ENCODE measurements around the gene MYO10.

MYO10 gene

DNA sequence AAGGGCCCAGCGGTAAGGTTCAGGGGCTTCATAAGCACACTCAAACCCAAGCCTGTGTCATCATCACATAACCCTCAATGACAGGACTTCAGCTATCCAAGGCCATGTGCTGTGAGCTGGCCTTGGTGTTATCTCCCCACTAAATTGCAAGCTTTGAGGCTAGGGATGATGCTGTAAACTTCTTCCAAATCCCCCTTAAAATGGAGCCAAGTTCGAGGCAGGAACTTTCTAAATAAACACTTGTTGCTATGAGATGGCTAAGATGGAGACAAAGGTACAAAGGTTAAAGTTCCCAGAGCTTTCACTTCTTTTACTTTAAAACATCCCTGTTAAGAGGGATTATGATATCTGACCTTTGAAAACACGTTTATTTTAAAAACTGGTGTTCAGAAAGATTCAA is 123.6 kb downstream of the MYO10 start:
- no peak for DNase-seq (ENCODE audit: low read depth)

- no peak for DNase-seq (ENCODE audit: low read depth)
Observed at GRCh38 chr5:16810208-16810854, 125.8 kb downstream of the MYO10 start.

DNA sequence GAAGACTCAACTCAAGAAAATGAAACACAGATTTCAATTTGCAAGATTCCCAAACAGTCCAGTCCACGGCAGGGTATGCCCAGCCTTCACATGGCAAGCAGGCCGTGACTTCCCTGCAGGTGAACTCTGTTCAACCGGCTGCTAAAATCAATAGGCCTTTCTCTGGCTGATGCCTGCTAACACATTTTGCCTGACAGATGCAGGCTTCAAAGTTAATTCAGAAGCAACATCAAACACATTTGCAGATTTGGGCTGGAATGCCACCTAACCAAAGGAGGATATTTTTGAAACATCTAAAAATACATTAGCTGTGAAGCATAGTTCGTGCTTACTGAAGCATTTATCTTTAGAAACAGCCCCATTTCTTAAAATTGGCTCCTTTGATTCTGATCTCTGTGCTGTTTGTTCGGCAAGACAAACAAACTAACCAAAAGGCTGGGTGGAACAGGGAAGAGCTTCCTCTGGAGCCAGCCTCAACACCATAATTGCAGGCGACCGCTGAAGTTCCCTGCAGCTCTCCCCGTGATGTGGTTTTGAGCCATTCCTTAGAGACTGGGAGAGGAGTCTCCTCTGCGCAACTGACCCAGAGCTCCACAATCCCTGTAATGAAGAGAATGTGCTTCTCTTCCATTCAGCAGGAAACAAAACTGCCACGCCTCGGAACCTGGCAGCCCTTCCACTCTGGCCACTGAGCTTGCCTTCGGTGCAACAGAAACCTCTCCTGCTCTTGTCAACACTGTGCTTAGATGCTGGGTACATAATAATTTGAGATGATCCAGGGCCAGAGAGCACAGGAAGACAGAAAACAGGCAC is 126.5 kb downstream of the MYO10 start:
- no peak for DNase-seq (ENCODE audit: low read depth)

DNA sequence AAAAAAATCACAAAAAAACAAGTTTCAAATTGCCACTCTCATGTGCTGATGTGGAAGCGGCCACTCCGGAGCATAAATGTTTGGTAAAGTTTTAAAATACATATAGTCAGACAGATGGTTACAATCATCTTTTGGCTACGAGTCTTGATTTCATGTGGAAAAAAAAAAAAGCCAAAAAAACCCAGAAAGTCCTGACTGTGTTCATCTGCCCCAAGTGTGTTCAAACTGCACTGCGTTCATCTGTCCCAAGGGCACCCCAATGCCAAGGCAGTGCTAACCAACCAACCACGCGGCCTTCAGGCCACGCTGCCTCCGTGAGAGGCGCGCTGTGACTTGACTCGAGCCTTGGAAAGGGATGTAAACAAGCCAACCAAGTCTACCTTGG is 127.1 kb downstream of the MYO10 start:
- DNase-seq (ENCODE audit: low read depth): no peak

DNA sequence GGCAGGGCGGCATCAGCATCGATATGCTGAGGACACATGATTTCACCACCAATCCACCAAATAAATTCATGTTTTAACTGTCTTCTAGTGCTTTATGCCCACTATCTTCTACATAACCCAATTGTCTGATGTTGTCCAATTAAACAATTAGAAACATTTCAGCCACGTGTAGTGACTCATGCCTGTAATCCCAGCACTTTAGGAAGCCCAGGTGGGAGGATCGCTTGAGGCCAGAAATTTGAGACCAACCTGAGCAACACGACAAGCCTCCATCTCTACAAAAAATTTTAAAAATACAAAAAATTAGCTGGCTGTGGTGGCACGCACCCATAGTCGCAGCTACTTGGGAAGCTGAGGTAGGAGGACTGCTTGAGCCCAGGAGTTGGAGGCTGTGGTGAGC is 128.1 kb downstream of the MYO10 start:
- no peak for DNase-seq (ENCODE audit: low read depth)

DNA sequence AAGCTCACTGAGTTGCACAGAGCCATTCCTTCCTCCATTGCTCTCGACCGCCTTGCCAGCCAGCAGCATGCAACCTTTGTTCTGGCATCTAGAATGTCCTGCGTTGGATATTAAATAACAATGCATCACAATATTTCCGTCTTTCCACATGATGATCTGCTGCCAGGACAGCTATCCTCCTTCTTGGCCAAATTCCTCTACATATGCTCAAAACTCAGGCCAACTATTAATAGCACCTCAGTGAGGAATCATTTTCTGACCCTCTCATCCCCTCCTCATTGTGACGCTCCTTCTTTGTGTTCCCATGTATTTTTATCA is 128.6 kb downstream of the MYO10 start:
- no peak for DNase-seq (ENCODE audit: low read depth)

DNA sequence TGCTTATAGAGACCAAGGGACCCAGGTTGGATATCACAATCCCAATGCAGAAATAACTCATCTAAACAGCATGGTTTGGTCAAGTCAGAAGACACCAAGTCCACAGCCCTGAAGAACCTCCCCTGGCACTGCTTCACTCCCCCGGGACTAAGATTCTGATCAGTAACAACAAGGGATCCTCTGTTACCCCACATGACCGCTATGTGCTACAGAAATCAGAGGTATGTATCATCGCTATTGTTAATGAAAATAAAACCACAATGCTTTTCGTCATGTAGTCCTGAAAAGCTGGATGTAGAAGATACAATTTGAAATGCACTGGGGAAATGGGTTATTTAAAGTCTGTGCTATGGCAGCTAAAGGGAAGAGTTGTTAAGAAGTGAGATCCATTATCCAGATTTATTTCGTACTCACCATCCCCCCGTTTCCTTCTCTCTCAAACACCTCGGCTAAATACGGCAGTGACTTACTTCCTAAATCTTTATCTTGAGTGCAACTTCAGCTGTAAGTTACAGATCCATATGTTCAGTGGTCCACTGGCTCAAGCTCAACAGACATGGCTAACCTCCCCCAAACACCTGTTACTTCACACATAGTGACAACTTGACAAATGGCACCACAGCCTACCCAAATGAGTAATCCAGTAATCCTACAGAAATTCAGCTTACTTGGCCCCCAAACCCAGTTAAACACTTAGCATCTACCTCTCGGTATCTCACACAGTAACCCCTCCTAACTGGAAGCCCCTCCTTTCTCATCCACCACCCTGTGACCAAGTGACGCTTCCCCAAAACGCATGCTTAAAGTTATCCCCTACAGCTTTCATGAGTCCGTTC is 129.2 kb downstream of the MYO10 start:
- DNase-seq (ENCODE audit: low read depth): no peak

- no peak for DNase-seq (ENCODE audit: low read depth)
Observed at GRCh38 chr5:16805486-16805885, 130.6 kb downstream of the MYO10 start.

DNA sequence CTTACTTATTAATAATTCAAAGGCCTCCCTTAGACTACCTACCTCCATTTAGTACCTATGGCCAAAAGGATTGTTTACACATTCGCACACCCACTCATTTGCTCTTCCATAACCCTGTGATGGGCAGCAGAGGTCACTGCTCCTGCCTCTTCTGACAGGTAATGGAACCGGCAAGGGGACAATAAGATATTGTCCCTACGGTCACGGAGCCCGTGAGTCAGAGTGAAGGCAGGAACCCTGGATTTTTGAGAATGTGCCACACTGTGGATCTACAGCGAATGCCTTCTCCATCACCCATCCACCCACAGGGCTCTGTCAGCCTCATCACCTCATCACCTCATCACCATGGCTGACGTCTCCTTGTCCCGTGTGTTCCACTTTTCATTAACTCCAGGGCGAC is 132.3 kb downstream of the MYO10 start:
- no peak for DNase-seq (ENCODE audit: low read depth)

GRCh38 chr5:16800477-16800876 is 135.6 kb downstream of the MYO10 start:
- DNase-seq (ENCODE audit: low read depth): no peak

DNA sequence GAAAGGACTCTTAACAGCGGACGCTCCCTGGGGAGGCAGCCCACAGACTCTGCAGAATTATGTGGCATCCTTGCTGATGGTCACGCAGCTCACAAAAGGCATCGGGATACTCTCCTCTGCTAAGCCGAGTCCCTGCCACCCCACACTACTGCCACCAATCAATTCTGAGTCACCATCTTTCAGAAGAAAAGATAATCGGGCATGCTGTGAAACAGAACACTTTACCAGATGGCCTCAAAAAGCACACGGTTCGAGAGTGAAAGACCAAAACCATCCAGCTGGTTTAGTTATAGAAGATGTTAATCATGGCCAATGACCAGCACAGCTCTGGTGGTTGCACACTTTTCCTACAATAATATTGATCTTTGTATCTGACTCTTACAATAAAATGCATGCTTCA is 136.3 kb downstream of the MYO10 start:
- no peak for DNase-seq (ENCODE audit: low read depth)

GRCh38 chr5:16797951-16798350 is 138.1 kb downstream of the MYO10 start:
- DNase-seq (ENCODE audit: low read depth): no peak

DNA sequence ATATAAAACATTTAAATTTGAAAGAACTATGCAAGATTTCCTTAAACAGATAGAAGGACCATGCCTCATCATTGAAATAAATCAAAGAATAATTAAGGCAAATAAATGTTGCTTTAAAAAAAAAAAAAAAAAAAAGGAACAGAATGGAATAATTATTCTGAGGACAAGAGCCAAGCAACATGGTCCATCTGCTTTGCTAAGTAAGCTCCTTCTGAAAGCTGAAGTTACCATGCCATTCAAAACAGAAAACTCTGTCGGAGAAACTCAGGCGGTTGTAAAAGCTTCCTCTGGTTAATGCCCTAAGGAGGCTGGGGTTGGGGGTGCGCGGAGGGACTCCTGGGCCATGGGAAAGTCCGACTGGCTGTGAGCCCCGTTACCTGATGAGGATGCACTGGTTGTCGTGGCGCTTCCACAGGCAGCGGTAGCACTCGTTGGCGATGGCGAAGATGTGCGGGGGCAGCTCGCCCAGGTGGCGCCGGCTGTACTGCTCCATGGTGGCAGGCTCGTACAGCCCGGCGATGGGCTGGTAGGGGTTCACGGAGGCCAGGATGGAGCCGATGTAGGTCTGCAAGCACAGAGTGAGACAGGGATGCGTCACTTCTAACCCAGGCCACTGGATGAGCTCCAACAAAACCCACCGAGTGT is 141.7 kb downstream of the MYO10 start:
- DNase-seq (ENCODE audit: low read depth): no peak

- DNase-seq (ENCODE audit: low read depth): no peak
Observed at GRCh38 chr5:16792598-16793275, 143.4 kb downstream of the MYO10 start.

- no peak for DNase-seq (ENCODE audit: low read depth)
Observed at GRCh38 chr5:16791904-16792597, 144.0 kb downstream of the MYO10 start.

DNA sequence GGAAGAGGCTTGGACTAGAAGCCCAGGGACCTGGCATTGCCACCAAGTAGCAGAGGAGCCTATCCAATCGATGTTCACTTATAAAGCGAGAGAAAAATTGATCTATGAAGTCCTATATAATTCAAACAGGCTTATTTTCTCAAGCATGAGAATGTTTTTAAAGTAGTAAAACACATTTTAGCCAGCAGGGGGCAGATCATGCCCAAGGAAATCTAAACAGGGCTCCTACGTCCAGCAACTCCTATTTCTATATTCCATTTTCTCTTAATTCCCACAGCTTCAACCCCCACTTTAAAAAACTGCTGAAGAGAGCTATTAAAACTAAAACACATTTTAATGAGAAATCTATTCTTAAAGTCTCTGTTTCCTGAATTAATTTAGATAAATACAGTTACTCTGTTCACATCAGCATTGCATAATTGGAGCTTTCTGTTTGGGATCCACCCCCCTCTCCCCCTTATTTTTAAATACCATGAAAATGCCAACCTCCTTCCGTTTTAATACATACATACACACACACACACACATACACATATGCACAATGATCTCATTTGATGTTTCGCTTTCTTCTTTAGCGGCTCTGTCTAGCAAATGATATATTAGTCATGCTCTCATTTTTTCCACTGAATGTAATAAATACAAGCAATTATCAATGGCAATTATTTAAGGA is 144.9 kb downstream of the MYO10 start:
- no peak for DNase-seq (ENCODE audit: low read depth)

- DNase-seq (ENCODE audit: low read depth): no peak
Observed at GRCh38 chr5:16788957-16789356, 147.1 kb downstream of the MYO10 start.

DNA sequence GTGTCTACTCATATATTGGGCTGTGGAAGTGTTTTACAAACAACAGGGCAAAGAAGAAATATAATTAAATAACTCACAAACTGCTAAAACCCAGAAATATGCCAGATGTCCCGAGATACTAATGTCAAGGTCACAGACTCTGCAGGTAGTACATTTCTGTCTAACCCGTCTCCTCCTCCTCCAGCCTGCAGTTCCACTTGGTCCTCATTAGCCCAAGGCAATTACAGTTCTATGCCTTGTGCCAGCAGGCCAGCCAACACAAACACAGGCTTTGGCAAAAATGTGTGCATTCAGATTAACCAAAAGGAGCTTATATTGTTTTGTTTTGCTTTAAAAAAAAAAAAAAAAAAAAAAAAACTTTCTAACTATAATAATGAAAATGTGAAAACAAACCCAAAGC is 148.8 kb downstream of the MYO10 start:
- DNase-seq (ENCODE audit: low read depth): no peak

- DNase-seq (ENCODE audit: low read depth): peak; percentile 2
Observed at GRCh38 chr5:16784843-16785791, 151.0 kb downstream of the MYO10 start.

DNA sequence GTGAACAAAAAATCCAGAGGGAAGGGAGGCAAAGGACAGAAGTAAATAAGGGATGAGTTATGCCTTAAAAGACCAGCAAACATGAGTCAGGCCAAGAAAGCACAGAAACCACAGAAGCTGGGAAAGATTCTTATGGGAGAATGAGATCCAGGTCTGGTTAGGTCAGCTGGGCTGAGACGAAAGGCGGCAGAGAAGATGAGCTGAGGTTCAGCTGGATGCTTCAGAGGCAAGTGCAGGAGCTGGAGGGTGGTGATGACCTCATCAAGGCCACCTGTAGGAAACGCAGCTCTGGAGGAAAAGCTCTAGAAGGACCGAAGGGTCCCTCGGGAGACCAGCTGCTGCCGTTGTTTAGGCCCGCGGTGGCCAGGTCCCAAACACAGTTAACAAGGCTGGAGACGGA is 152.0 kb downstream of the MYO10 start:
- no peak for DNase-seq (ENCODE audit: low read depth)

Data from stimulated activated CD4-positive, alpha-beta T cell treated with anti-CD3 and anti-CD28 coated beads, Interleukin-2, amount 100 ng/mL, for 4 hours (primary cell).